H9 (cell line): ENCODE results near the gene LRRC8A. TPM values are rescaled to one million over a fixed set of nuclear protein-coding genes. Genes with fewer than 3 reads are reported as not detected.

Experiments used
- DNase-seq: peaks from one replicate; pipeline ENCODE4 v3.0.0-alpha.2; 2017
- H2AFZ ChIP-seq: one replicate; pipeline ENCODE4 v1.6.1; 2013; ENCODE audit warnings: mild to moderate bottlenecking, low read length, control low read depth, moderate library complexity
- H2AK5ac ChIP-seq: 2 replicates; pipeline ENCODE4 v1.6.1; 2013; ENCODE audit warnings: low read length, control low read depth, mixed read lengths; ENCODE audit not compliant: insufficient read length
- H2BK120ac ChIP-seq: one replicate; pipeline ENCODE4 v1.6.1; 2013; ENCODE audit warnings: low read depth, mild to moderate bottlenecking, low read length, control low read depth, inconsistent platforms; ENCODE audit not compliant: poor library complexity, severe bottlenecking
- H2BK12ac ChIP-seq: 2 replicates; pipeline ENCODE4 v1.6.1; 2013; ENCODE audit warnings: low read length, control low read depth, mixed read lengths, low read depth; ENCODE audit not compliant: insufficient read length
- H2BK15ac ChIP-seq: 2 replicates; pipeline ENCODE4 v1.6.1; 2013; ENCODE audit warnings: low read depth, low read length, control low read depth
- H2BK20ac ChIP-seq: one replicate; pipeline ENCODE4 v1.6.1; 2013; ENCODE audit warnings: low read depth, mild to moderate bottlenecking, low read length, control low read depth, inconsistent platforms; ENCODE audit not compliant: poor library complexity, severe bottlenecking
- H2BK5ac ChIP-seq: 2 replicates; pipeline ENCODE4 v1.6.1; 2013; ENCODE audit warnings: low read length, control low read depth, mixed read lengths; ENCODE audit not compliant: insufficient read length
- H3K14ac ChIP-seq: 2 replicates; pipeline ENCODE4 v1.6.1; 2013; ENCODE audit warnings: low read length, control low read depth; ENCODE audit not compliant: insufficient read depth
- H3K18ac ChIP-seq: 2 replicates; pipeline ENCODE4 v1.6.1; 2013; ENCODE audit warnings: low read depth, mild to moderate bottlenecking, mixed read lengths, low read length, control low read depth; ENCODE audit not compliant: insufficient read length
- H3K23ac ChIP-seq: 2 replicates; pipeline ENCODE4 v1.6.1; 2013; ENCODE audit warnings: low read length, control low read depth, mixed read lengths, low read depth; ENCODE audit not compliant: insufficient read length
- H3K23me2 ChIP-seq: 2 replicates; pipeline ENCODE4 v1.6.1; 2013; ENCODE audit warnings: low read depth, mild to moderate bottlenecking, mixed read lengths, low read length, control low read depth; ENCODE audit not compliant: insufficient read length, poor library complexity, severe bottlenecking
- H3K27ac ChIP-seq: 2 replicates; pipeline ENCODE4 v1.5.1; 2013; ENCODE audit warnings: low read length, control low read depth, mixed read lengths, low read depth; ENCODE audit not compliant: insufficient read length
- H3K27me3 ChIP-seq: 2 replicates; pipeline ENCODE4 v1.6.1; 2013; ENCODE audit warnings: low read length, control low read depth, inconsistent platforms; ENCODE audit not compliant: insufficient read depth
- H3K4ac ChIP-seq: 2 replicates; pipeline ENCODE4 v1.6.1; 2013; ENCODE audit warnings: low read depth, mild to moderate bottlenecking, control low read depth, inconsistent platforms, low read length, moderate library complexity
- H3K4me1 ChIP-seq: 2 replicates; pipeline ENCODE4 v1.6.1; 2013; ENCODE audit warnings: low read length, control low read depth, inconsistent platforms; ENCODE audit not compliant: insufficient read depth
- H3K4me2 ChIP-seq: 2 replicates; pipeline ENCODE4 v1.6.1; 2013; ENCODE audit warnings: low read length, control low read depth, mixed read lengths; ENCODE audit not compliant: insufficient read length, insufficient read depth
- H3K56ac ChIP-seq: 2 replicates; pipeline ENCODE4 v1.6.1; 2013; ENCODE audit warnings: low read depth, mild to moderate bottlenecking, mixed read lengths, low read length, control low read depth; ENCODE audit not compliant: insufficient read length
- H3K79me1 ChIP-seq: 2 replicates; pipeline ENCODE4 v1.6.1; 2013; ENCODE audit warnings: low read depth, mild to moderate bottlenecking, moderate library complexity, low read length, control low read depth, inconsistent platforms; ENCODE audit not compliant: insufficient read depth, poor library complexity, severe bottlenecking
- H3K79me2 ChIP-seq: 2 replicates; pipeline ENCODE4 v1.6.1; 2013; ENCODE audit warnings: low read length, control low read depth, inconsistent platforms; ENCODE audit not compliant: insufficient read depth
- H3K9ac ChIP-seq: 2 replicates; pipeline ENCODE4 v1.6.1; 2013; ENCODE audit warnings: low read length, control low read depth, mixed read lengths; ENCODE audit not compliant: insufficient read length; ENCODE audit errors: extremely low read depth
- H3K9me3 ChIP-seq: one replicate; pipeline ENCODE4 v1.6.1; 2013; ENCODE audit warnings: low read depth, low read length, inconsistent platforms; ENCODE audit not compliant: control insufficient read depth
- H3T11ph ChIP-seq: one replicate; pipeline ENCODE4 v1.6.1; 2013; ENCODE audit warnings: mild to moderate bottlenecking, low read length, control low read depth, inconsistent platforms
- H4K20me1 ChIP-seq: one replicate; pipeline ENCODE4 v1.6.1; 2013; ENCODE audit not compliant: control insufficient read depth, insufficient read length, insufficient read depth
- H4K5ac ChIP-seq: 2 replicates; pipeline ENCODE4 v1.6.1; 2013; ENCODE audit warnings: low read depth, mild to moderate bottlenecking, mixed read lengths, low read length, control low read depth; ENCODE audit not compliant: insufficient read length
- H4K8ac ChIP-seq: replicated peaks from 2 replicates; pipeline ENCODE4 v1.6.1; 2013; ENCODE audit warnings: low read length, control low read depth, mixed read lengths, low read depth; ENCODE audit not compliant: insufficient read length
- H4K91ac ChIP-seq: 2 replicates; pipeline ENCODE4 v1.6.1; 2013; ENCODE audit warnings: low read depth, mild to moderate bottlenecking, moderate library complexity, mixed read lengths, low read length, control low read depth; ENCODE audit not compliant: insufficient read length
- H3K27ac Mint-ChIP-seq, 3 experiments: 2 replicates in 2 of 3; 3 replicates in 1 of 3; pipeline ENCODE4 v1.8.0; 2020 to 2021; ENCODE audit warnings: mixed read lengths in 3 of 3, mild to moderate bottlenecking in 1 of 3, moderate library complexity in 1 of 3
- H3K27me3 Mint-ChIP-seq: 2 replicates; pipeline ENCODE4 v1.8.0; 2021; ENCODE audit warnings: low read depth, mild to moderate bottlenecking, moderate library complexity, mixed read lengths
- H3K36me3 Mint-ChIP-seq, 3 experiments: 2 replicates in 2 of 3; 3 replicates in 1 of 3; pipeline ENCODE4 v1.8.0; 2020 to 2021; ENCODE audit warnings: low read depth in 3 of 3, mixed read lengths in 3 of 3; ENCODE audit not compliant: insufficient read depth in 1 of 3
- H3K4me1 Mint-ChIP-seq, 2 experiments: 2 replicates each; pipeline ENCODE4 v1.8.0; 2020; ENCODE audit warnings: mixed read lengths in 2 of 2
- H3K4me3 Mint-ChIP-seq, 2 experiments: 2 replicates in 1 of 2; 3 replicates in 1 of 2; pipeline ENCODE4 v1.8.0; 2020 to 2021; ENCODE audit warnings: mild to moderate bottlenecking in 2 of 2, mixed read lengths in 2 of 2, moderate library complexity in 1 of 2
- H3K9me3 Mint-ChIP-seq, 2 experiments: 2 replicates in 1 of 2; 3 replicates in 1 of 2; pipeline ENCODE4 v1.8.0; 2020; ENCODE audit warnings: mild to moderate bottlenecking in 2 of 2, mixed read lengths in 2 of 2, moderate library complexity in 1 of 2
- WGBS: extraction: QIAGEN DNeasy Blood & Tissue Kit; methylation state at CpG from one replicate; pipeline ENCODE4 v1.1.7; 2013; ENCODE audit warnings: missing lambda C conversion rate, low lambda C conversion rate, mixed read lengths; ENCODE audit not compliant: insufficient read length; ENCODE audit errors: extremely low coverage; 5-methylcytosine and 5-hydroxymethylcytosine counted together
- total RNA-seq: library from RNA; stranded (reverse); gene quantifications from 2 replicates; pipeline ENCODE4 v1.2.1, GENCODE V29; 2021
- TF ChIP-seq, protein P1 (sequence below): fragments of 200-600 bp; sonication (generic); conservative IDR thresholded peaks from 3 replicates; pipeline ENCODE4 v1.8.0; 2021; ENCODE audit warnings: antibody characterized with exemption, mild to moderate bottlenecking

LRRC8A gene
- total RNA-seq, 1 experiment from 2014 or later: 76.0 TPM

DNA sequence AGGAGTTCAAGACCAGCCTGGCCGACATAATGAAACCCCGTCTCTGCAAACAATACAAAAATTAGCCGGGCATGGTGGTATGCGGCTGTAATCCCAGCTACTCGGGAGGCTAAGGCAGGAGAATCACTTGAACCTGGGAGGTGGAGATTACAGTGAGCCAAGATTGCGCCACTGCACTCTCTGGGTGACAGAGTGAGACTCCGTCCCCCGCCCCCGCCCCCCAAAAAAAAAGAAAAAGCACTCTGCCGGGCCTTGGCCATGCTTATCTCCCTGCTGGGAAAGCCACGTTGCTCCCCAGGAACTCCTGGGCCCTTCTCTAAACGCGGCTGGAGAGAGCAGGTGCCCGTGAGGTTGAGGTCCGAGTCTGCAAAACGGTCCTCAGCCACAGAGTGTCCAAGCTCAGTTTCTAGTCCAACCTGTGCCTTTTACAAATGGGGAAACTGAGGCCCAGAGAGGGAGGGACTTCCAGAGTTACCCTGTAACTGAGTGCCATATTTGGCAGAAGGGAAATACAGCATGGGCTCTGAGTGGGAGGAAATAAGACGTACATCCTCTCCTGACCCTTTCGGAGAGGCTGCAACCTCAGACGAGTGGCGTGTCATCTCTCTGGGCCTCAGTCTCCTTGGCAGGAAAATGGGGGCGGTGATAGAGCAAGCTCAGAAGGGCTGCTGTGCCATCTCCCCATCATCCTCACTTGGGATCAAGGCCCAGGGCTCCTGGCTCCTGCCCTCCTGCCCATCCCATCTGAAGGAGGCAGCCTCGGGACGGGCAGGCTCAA, 32.3 kb downstream of the LRRC8A start:
- H2BK20ac ChIP-seq: no peak overlapping the region
- no peak overlapping the region for H3K56ac ChIP-seq
- no peak overlapping the region for H2BK5ac ChIP-seq
- peaks cover 7% of the 10 kb centered on the region for H3K79me1 ChIP-seq
- no peak overlapping the region for H2AFZ ChIP-seq
- no peak overlapping the region for H2BK120ac ChIP-seq
- TF ChIP-seq, protein P1, sequence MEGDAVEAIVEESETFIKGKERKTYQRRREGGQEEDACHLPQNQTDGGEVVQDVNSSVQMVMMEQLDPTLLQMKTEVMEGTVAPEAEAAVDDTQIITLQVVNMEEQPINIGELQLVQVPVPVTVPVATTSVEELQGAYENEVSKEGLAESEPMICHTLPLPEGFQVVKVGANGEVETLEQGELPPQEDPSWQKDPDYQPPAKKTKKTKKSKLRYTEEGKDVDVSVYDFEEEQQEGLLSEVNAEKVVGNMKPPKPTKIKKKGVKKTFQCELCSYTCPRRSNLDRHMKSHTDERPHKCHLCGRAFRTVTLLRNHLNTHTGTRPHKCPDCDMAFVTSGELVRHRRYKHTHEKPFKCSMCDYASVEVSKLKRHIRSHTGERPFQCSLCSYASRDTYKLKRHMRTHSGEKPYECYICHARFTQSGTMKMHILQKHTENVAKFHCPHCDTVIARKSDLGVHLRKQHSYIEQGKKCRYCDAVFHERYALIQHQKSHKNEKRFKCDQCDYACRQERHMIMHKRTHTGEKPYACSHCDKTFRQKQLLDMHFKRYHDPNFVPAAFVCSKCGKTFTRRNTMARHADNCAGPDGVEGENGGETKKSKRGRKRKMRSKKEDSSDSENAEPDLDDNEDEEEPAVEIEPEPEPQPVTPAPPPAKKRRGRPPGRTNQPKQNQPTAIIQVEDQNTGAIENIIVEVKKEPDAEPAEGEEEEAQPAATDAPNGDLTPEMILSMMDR: no peak
- no peak for DNase-seq
- H3K27me3 Mint-ChIP-seq: no peaks in the 10 kb centered on the region
- no peak overlapping the region for H3K14ac ChIP-seq
- no peak overlapping the region for H4K8ac ChIP-seq
- no peak overlapping the region for H4K5ac ChIP-seq
- H3K27me3 ChIP-seq: no peaks in the 10 kb centered on the region
- no peak overlapping the region for H2BK12ac ChIP-seq
- H3K27ac Mint-ChIP-seq: peak overlapping the region in 2 of 3 experiments; percentile 67 to 94; a peak in 1 of 7 replicates
- H3T11ph ChIP-seq: no peak overlapping the region
- no peak overlapping the region for H3K4me3 Mint-ChIP-seq
- no peaks in the 10 kb centered on the region for H3K9me3 Mint-ChIP-seq
- H3K4ac ChIP-seq: no peak overlapping the region
- H3K4me1 Mint-ChIP-seq: peaks cover 32 to 33% of the 10 kb centered on the region in 2 experiments
- peaks cover 2% of the 10 kb centered on the region; the same call in 1 of the 2 replicates for H3K79me2 ChIP-seq
- no peak overlapping the region for H3K4me2 ChIP-seq
- peaks cover 36 to 75% (median 53%) of the 10 kb centered on the region in 3 experiments for H3K36me3 Mint-ChIP-seq
- no peak overlapping the region for H3K27ac ChIP-seq
- H2AK5ac ChIP-seq: no peak overlapping the region
- H3K23ac ChIP-seq: no peak overlapping the region
- H3K18ac ChIP-seq: no peak overlapping the region
- H3K9ac ChIP-seq: no peak overlapping the region
- H3K23me2 ChIP-seq: no peaks in the 10 kb centered on the region
- H4K20me1 ChIP-seq: peaks cover 3% of the 10 kb centered on the region
- no CpG with 5 or more reads among the region's 23 CpGs for WGBS
- H3K9me3 ChIP-seq: no peaks in the 10 kb centered on the region
- peaks cover 5% of the 10 kb centered on the region; the same call in 1 of the 2 replicates for H3K4me1 ChIP-seq
- no peak overlapping the region for H4K91ac ChIP-seq
- H2BK15ac ChIP-seq: no peak overlapping the region
